Colonic mucosa (tissue), 4 donors: ENCODE results near the gene ZFHX3. TPM values are rescaled to one million over a fixed set of nuclear protein-coding genes. Genes with fewer than 3 reads are reported as not detected.

Experiments
- DNase-seq: peaks from one replicate; pipeline ENCODE4 v3.0.0-alpha.2; 2020
- H3K27ac ChIP-seq: fragments of 200-600 bp; one replicate; pipeline ENCODE4 v1.8.0; 2021
- H3K27me3 ChIP-seq: fragments of 200-600 bp; one replicate; pipeline ENCODE4 v1.8.0; 2021
- H3K36me3 ChIP-seq: fragments of 200-600 bp; one replicate; pipeline ENCODE4 v1.8.0; 2021
- H3K4me1 ChIP-seq: fragments of 200-600 bp; one replicate; pipeline ENCODE4 v1.8.0; 2021; ENCODE audit warnings: mild to moderate bottlenecking
- H3K4me3 ChIP-seq: fragments of 200-600 bp; one replicate; pipeline ENCODE4 v1.8.0; 2021
- H3K9ac ChIP-seq, 2 donors: one replicate each; pipeline ENCODE4 v1.7.0; 2013; ENCODE audit warnings: control low read depth in 2 of 2, low read depth in 2 of 2, low read length in 2 of 2
- H3K9me3 ChIP-seq: fragments of 200-600 bp; one replicate; pipeline ENCODE4 v1.8.0; 2021
- CTCF ChIP-seq: fragments of 200-600 bp; IDR thresholded peaks from one replicate; pipeline ENCODE4 v1.8.0; 2022; ENCODE audit warnings: antibody characterized with exemption, mild to moderate bottlenecking
- intact Hi-C: fragments of 100-400 bp; cut with DNase I; formaldehyde crosslinking; loops from one replicate; pipeline ENCODE4 v1.14.1; 2022
- total RNA-seq, 2 donors: library from RNA; stranded (reverse); fragmentation: NEBNext Ultra II Directional in 1 of 2; extraction: Animal tissue kit (Norgen Biotek cat#: 25700) in 1 of 2; gene quantifications; one replicate each; pipeline ENCODE4 v1.2.1, GENCODE V29; 2021
- donor health status: healthy.
- donor health status: DM: no; HTN: no; CAD: no.
- donor health status: DM: no; HTN: no; CAD: no.

The ZFHX3 gene
- total RNA-seq, 2 donors from 2014 or later = 10.5 to 12.8 TPM

- peak; percentile 55 for DNase-seq
- H3K4me3 ChIP-seq = no peak overlapping the region
- no peaks in the 10 kb centered on the region for H3K9me3 ChIP-seq
- H3K9ac ChIP-seq = peak overlapping the region in 1 of 2 donors; percentile 48
- H3K4me1 ChIP-seq = no peaks in the 10 kb centered on the region
- peaks cover under 1% of the 10 kb centered on the region for H3K27me3 ChIP-seq
- intact Hi-C loops = no loop called here
- H3K27ac ChIP-seq = peak overlapping the region; percentile 67
- TF ChIP-seq CTCF = no peak
- H3K36me3 ChIP-seq = no peaks in the 10 kb centered on the region
Observed at GRCh38 chr16:73071131-73071940, 23.4 kb upstream of the ZFHX3 start.

GRCh38 chr16:73069581-73070262, 21.8 kb upstream of the ZFHX3 start:
- Histone ChIP-seq H3K4me1 (peaks cover under 1% of the 10 kb centered on the region), H3K36me3 (no peaks in the 10 kb centered on the region), H3K27ac (peak overlapping the region; percentile 45), H3K9ac (no peak overlapping the region), H3K27me3 (peaks cover 13% of the 10 kb centered on the region), H3K4me3 (no peak overlapping the region), H3K9me3 (no peaks in the 10 kb centered on the region)
- DNase-seq = no peak
- intact Hi-C loops = loop anchor here (10.0 kb wide), 1 partner anchor 105 kb away; no protein-coding TSS in a partner anchor
- TF ChIP-seq CTCF = no peak

- H3K27me3 ChIP-seq = peaks cover 19% of the 10 kb centered on the region
- no peaks in the 10 kb centered on the region for H3K36me3 ChIP-seq
- TF ChIP-seq CTCF = no peak
- H3K4me3 ChIP-seq = no peak overlapping the region
- H3K9me3 ChIP-seq = no peaks in the 10 kb centered on the region
- H3K9ac ChIP-seq = peak overlapping the region in 1 of 2 donors; percentile 30
- intact Hi-C loops = loop anchor here (10.0 kb wide), 1 partner anchor 106 kb away; no protein-coding TSS in a partner anchor
- no peak for DNase-seq
- peak overlapping the region; percentile 45 for H3K27ac ChIP-seq
- peaks cover 3% of the 10 kb centered on the region for H3K4me1 ChIP-seq
Observed at GRCh38 chr16:73068541-73069401, 20.8 kb upstream of the ZFHX3 start.

- Histone ChIP-seq H3K27me3 (peaks cover 25% of the 10 kb centered on the region), H3K9ac (peak overlapping the region in 1 of 2 donors; percentile 66), H3K27ac (peak overlapping the region; percentile 45), H3K9me3 (no peaks in the 10 kb centered on the region), H3K4me1 (peaks cover 3% of the 10 kb centered on the region), H3K36me3 (no peaks in the 10 kb centered on the region), H3K4me3 (no peak overlapping the region)
- DNase-seq = no peak
- intact Hi-C loops = loop anchor here (10.0 kb wide), 1 partner anchor 107 kb away; no protein-coding TSS in a partner anchor
- no peak for TF ChIP-seq CTCF
Observed at GRCh38 chr16:73067671-73068540, 20.0 kb upstream of the ZFHX3 start.
